ENCODE data around the gene ACADS. TPM values are rescaled to one million over a fixed set of nuclear protein-coding genes. Genes with fewer than 3 reads are reported as not detected.

Gene ACADS
- total RNA-seq, 1 donor from 2014 or later = 58.5 TPM

GRCh38 chr12:120787889-120788288 lies 62.3 kb downstream of the ACADS start:
- Histone ChIP-seq H3K27ac (no peak overlapping the region), H3K4me3 (no peak overlapping the region), H3K36me3 (peaks cover 0 to 6% of the 10 kb centered on the region in 2 donors), H3K4me1 (no peaks in the 10 kb centered on the region), H3K27me3 (no peaks in the 10 kb centered on the region), H3K9me3 (no peaks in the 10 kb centered on the region)
- no peak for TF ChIP-seq CTCF (IDR thresholded peaks at IDR 0.05)
- DNase-seq (ENCODE audit: low spot score in 2 of 2) = no peak
- intact Hi-C loops (cut with DNase I) = no loop called here

Other genes with a start within 250 kb of the ACADS start
- gene DYNLL1, start 229.7 kb upstream of the ACADS start, total RNA-seq = 216 TPM
- gene COQ5, start 196.7 kb upstream of the ACADS start, total RNA-seq = 5.9 TPM
- 147 TPM for gene RNF10, start 191.5 kb upstream of the ACADS start, total RNA-seq
- 3.0 TPM for gene POP5, start 144.4 kb upstream of the ACADS start, total RNA-seq
- gene CABP1, start 85.2 kb upstream of the ACADS start, total RNA-seq = 0.32 TPM
- gene MLEC, start 38.7 kb upstream of the ACADS start, total RNA-seq = 47.5 TPM
- gene UNC119B, start 15.4 kb upstream of the ACADS start, total RNA-seq = 26.8 TPM
- 20.4 TPM for gene SPPL3, start 178.5 kb downstream of the ACADS start, total RNA-seq

All from ascending aorta (tissue), 2 donors.